ENCODE data around the gene USPL1.
"Not testable (repeated sequence)": the region's sequence is repeated elsewhere in the genome, so short reads cannot be mapped to it uniquely, and the experiment has no call there.

USPL1 gene

DNA sequence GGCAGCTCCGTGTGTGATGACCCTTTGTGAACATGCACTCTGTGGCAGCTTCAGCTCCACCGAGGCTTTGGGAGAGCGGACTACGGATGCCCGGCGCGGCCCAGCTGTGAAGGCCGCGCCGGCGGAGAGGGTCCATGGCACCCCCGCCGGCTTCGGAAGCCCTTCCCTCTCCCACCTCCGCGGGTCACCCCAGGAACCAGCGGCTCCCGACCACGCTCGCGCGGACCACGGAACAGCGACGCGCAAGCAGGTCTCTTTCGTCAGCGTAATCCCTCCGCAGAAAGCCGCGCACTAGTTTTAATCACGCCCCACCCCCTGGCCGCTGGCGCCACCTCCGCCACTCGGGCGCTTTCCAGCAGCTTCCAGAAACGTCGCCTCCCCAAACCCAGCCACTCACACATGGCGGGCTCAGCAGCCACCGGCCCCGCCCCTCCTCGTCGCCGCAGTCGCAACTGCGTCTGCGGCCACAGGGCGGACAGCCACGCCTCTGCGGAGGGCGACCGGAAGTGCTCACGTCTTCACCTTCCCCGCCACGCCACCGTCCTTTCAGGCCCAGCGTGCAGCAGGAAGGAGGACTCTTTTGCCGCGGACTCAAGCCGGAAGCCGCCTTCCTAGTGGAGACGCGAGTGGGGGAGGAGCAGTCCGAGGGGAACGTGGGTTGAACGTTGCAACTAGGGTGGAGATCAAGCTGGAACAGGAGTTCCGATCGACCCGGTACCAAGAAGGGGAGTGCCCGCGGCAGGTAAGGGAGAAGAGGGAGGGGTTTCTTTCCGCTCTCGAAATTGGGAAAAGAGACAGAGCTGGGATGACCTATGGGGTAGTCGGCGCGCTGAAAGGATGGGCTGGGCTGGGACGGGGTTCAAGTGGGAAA is at the start of gene USPL1:
Gene USPL1 (plus strand): TSS at position 606 of the 871 bp plus-strand sequence. CDS start 3,221 bp downstream, outside the sequence.
- DNase-seq, result peak; percentile 98

DNA sequence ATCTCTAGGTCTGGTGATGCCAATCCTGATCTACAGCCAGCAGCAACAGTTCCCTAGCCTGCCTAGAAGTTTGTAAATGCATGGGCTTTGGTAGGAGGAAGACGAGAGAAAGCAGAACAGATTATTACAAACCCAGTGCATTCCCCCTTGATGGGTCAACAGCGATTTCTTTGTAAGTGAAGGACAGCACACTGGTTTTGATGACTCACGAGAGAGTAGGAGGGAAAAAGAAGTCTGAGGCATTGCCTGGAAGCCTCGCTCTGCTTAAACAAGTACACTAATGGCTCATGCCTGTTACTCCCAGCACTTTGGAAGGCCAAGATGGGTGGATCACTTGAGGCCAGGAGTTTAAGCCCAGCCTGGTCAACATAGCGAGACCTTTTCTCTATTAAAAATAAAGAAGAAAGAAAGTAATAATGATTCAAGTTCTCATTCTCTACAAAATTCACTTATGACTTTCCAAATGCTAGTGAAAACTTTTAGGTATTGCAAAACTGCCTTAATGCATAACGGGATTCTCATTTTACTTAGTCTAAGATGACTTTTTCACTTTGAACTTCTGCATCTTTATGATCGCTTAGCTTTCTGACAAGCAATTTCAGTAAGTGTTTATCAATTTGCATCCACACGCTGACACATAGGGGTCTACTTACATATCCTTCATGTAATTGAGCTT is 47.7 kb upstream of the USPL1 start:
- no peak for DNase-seq

DNA sequence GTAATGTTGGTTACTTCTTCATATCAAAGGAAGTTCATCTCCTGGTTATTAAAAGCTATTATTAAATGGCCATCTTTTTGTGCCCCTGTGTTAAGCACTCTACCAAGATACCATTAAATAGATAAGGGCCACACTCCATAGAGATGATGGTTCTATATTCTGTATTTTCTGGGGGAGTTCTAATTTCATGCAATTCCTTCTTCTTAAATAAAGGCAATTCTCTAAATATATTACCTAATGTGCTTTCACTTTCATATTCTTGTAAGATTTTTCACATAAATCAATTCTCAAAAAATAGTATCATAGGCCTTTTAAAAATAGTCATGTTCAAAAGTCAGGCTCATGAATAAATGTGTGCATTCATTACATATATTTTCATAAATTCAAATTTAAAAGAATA is 47.0 kb upstream of the USPL1 start:
- no peak for DNase-seq

DNA sequence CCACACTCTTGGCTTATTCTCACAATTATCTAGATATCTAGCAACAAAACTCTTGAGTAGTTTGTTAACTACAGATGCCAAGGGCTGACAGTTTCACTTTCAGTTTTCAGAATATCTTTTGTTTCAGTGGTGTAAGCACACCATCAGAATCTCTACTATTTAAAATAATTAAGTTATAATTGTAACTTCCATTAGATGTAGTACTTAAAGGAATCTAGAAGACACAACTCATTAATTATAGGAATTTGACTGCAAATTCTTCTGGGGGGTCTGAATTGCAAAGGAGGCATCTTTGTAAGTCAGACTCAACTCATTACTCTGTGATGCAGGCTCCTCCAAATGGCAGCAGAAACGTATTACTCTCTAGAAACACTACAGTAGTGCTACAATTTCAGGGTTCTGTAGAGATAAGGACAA is 44.9 kb upstream of the USPL1 start:
- no peak for DNase-seq

DNA sequence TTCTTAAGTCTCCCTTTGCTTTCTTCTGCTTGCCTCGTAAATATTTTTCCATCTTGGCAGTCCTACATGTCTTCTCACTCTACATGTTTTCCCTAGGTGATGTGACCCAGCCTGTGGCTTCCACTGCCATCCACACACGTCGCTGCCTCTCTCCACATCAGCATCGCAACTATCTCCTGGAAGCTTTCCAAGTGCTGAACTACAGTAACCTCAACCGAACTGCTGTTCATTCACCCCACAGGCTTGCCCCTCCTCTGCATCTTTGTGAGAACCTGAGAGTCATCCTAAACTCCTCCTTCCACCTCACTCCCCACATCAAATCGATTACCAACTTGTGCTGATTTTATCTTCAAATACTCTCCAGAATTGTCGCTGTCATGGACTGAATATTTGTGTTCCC is 41.2 kb upstream of the USPL1 start:
- peak; percentile 23 for DNase-seq

DNA sequence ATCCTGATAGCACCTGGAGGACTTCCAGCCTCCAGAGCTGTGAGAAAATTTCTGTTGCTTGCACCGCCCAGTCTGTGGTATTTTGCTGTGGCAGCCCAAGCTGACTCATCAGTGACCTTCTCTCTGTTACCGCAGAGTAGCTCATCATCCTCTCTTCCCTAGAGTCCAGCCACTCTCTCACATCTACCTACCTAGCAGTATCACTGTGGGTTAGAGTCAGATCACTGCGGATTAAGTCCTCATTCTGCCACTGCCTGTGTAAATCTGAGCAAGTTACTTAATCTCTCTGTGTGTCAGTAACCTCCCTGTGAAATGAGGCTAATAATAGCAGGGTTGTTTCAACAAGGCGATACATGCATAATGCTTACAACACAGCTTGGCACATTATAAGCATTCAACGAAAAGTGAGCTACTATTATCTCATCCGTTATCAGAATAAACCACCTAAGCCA is 40.3 kb upstream of the USPL1 start:
- DNase-seq, result peak; percentile 10

DNA sequence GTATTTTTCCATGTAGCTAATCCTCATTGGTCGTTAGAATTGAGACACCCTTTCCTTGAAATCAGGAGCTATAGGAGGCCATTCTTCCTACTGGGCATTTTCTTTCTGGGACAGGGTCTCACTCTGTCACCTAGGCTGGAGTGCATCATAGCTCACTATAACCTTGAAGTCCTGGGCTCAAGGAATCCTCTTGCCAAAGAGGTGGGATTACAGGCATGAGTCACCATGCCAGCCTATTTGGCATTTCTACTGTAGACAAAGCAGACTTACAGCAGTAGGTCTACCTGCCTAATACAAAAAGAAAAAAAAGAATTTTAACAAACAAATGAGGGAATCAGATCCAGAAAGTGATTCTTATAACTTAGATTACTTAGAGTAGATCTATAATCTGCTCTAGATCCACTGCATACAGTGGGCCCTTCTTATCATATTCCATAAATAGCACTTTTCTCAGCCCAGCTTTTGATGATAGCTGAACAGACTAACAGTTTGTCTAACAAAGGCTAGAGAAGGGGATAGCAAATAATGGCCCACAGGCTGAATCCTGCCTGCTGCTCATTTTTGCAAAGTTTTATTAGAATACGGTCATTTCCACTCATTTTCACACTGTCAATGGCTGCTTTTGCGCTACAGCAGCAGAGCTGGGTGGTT is 36.7 kb upstream of the USPL1 start:
- DNase-seq, result no peak

DNA sequence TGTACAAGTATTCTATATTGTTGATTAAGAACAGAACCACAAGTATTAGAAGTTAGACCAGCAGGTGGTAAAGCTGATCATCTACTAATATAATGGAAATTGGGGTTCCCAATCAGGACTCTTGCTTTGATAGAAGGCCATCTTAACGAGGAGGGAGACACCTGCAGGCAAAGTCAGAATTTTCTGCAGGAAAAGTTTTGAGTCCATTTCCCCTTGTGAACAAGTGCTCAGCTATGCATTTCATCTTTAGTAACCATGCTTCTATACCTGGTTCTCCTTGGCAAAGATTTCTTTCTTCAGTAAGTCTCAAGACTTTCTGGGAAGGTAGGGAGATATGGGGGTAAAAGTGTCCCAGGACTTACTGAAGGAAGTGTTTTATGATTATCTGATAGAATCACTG is 36.1 kb upstream of the USPL1 start:
- DNase-seq, result no peak

DNA sequence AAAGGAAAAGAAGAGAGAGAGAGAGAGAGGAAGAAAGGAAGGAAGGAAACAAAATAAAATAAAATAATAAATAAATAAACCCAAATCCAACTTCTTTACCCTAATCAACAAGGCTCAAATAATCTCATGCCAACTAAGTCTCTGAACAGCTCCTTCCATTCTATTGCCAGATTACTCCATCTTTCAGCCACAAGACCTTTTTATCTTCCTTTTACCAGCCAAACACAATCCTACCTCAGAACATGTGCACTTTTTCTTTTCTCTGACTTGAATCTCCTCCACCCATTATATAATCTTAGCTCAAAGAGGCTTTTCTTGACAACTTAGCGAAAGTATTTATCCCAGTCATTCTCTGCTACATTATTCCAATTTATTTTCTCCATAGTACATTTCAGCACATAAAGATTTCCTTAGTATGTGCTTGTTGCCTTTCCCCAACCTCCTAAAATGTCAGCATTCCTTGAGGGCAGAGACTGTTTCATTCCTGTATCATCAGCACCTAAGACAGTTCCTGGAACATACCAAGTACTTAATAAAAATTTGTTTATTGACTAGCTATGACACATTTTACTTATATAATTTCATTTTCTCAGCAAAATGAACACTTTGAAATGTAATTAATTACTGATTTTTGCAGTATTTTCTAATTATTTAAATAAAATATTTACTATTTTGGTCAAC is 33.5 kb upstream of the USPL1 start:
- DNase-seq, result no peak

DNA sequence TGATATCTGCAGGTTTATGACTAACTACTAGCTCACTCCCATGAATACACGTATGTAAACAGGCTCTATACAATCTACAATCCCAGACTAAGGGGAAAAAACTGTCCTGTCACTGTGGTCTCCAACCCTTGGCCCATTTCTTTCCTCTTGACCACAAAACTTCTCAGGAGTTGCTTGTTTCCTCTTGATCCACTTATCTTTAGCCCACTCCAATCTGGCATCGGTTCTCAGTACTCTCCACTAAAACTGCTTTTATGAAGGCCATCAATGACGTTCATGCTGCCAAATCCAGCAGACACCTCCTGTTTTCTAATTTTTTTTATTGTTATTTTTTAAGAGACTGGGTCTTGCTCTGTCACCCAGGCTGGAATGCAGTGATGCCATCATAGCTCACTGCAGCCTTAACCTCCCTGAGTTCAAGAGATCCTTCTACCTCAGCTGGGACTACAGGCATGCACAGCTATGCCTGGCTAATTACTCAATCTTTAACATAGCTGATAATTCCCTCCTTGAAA is 31.9 kb upstream of the USPL1 start:
- no peak for DNase-seq

DNA sequence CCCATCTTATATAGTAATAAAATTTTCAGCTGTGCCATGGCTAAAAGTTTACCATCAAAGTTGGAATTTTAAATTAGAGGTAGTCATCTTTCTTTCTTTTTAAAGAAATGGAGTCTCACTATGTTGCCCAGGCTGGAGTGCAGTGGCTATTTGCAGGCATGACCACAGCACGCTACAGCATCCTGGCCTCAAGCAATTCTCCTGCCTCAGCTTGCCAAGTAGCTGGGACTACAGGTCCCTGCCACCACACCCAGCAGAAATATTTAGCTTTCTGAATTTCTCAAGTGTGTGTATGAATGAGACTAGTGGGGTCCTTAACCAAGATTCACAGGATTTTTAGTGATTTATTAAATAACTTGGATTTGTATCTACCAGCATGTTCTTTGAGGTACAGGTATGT is 30.5 kb upstream of the USPL1 start:
- DNase-seq, result no peak

DNA sequence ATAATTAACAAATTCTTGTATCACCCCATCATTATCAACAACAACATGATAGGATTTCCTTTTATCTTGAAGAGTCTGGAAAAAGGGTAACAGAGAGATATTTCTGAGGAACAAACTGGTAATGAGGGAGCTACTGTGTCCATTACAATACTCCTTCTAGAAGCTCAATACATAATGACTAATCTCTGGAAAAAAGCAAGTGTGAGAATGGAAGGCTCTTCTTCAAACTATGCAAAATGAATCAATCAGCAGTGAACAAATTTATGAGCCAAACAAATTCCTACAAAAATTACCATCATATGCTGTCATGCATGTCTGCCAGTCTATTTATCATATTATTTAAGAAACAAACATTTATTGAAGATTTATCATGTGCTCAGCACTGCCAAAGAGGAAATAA is 30.0 kb upstream of the USPL1 start:
- no peak for DNase-seq

DNA sequence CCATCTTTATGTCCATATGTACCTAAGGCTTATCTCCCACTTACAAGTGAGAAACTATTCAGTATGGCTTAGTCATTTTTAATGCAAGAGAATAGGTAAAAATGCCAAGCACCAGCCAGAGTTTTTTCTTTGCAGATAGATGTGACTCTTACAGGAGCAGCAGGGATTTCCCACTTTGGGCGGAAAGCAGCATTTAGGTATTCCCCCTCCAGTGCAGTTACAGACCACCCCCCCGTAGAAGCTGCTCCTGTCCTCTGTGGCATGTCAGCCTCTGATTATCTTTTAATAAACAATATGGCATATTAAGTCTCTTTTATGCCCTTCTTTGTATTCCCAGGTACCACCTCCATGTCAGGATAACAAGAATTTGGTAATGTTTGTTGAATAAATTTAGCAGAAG is 24.7 kb upstream of the USPL1 start:
- no peak for DNase-seq

DNA sequence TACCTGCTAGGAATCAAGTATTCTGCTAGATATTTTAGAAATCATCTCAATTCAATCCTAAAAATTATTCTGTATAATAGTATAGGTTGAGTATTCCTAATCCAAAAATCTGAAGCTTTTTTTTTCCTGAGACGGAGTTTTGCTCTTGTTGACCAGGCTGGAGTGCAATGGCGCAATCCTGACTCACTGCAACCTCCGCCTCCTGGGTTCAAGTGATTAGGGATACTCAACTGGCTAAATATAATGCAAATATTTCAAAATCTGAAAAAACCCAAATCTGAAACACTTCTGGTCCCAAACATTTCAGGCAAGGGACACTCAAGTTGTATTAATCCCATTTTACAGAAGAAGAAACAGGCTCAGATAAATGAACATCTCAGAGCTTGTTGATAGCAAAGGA is 17.2 kb upstream of the USPL1 start:
- DNase-seq, result no peak

DNA sequence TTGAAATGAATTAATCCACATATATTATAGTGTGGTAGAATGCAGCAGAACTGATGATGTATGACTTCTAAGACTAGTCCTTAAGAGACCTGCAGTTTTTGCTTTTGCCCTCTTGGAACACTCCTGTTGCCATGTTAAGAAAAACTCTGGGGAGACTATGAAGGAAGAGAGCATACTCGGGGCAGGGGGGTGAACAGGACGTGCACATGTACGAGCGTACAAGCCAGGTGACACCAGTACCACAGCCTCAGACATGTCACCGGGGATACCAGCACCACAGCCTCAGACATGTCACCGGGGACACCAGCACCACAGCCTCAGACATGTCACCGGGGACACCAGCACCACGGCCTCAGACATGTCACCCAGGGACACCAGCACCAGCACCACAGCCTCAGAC is 15.9 kb upstream of the USPL1 start:
- DNase-seq, result no peak

DNA sequence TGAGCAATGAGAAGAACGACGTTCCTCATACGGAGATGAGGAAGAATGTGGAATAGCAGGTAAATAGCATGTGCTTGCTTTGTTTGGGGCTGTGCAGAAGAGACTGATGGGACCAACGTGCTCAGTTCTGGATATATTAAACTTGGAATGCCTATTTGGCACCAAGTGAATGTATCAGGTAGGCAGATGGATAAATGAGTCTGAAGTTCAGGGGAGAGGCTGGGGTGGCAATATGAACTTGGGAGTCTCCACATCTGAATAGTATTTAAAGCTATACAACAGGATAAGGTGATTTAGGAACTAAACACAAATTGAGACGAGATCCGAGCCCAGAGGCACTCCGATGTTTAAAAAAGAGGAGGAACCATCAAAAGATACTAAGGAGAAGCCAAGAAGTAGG is 12.7 kb upstream of the USPL1 start:
- DNase-seq, result no peak

DNA sequence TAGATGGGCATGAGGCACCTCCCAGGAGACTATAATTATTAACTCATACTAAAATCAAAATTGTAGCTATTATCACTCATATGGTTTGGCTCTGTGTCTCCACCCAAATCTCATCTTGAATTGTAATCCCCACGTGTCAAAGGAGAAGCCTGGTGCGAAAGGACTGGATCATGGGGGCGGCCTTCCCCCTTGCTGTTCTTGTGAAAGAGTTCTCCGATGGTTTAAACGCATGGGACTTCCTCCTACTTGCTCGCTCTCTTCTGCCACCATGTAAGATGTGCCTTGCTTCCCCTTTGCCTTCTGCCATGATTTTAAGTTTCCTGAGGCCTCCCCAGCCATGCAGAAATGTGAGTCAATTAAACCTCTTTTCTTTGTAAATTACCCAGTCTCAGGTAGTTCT is 10.5 kb upstream of the USPL1 start:
- not testable (repeated sequence) for DNase-seq

DNA sequence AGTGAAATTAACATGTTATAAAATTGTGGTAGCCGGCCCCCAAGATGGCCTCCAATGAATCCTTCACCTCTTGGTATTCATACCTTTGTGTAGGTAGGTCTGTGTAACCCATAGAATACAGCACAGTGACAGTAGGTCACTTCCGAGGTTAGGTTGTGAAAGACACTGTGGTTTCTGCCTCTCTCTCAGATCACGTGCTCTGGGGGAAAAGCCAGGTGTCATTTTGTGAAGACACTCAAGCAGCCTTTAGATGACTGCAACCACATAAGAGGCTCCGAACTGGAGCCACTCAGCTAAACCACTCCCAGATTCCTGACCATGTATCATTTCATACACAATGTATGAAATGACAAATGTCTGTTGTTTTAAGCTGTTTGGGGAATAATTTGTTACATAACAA is 9.8 kb upstream of the USPL1 start:
- DNase-seq, result peak; percentile 47

DNA sequence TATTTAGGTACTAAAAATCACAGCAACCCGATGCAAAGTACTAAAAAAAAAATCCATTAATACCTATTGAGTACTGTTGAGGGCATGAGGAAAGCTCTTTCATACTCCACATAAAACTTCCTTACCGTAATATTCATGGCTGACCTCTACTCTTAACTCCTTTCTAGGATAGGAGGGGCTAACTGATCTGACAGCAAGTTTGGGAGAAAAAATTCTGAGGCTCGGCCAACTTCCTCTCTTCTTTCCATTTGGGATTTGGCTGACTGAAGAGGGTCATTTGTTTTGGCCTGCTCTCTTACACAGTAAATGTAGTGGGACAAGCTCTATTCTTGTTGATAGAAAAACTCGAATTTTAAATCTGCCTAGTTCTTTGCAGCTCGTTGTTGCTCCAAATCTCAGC is 9.4 kb upstream of the USPL1 start:
- no peak for DNase-seq

DNA sequence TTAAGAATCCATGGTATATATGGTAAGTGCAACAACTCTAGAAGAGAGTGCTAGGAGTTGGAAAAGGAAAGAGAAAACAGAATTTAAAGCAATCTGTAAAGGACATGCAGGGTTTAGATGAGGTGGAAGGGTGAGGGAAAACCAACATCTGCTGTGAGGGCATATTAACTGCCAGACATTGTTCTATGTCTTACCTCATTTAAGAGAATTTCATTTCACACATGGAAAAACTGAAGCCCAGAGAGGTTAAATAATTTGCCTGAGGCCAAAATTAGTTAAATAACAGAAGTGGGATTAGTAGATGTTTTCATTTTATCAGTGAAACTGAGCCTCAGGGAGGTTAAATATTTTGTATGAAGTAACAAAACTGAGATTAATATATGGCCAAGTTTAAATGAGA is 7.4 kb upstream of the USPL1 start:
- no peak for DNase-seq

DNA sequence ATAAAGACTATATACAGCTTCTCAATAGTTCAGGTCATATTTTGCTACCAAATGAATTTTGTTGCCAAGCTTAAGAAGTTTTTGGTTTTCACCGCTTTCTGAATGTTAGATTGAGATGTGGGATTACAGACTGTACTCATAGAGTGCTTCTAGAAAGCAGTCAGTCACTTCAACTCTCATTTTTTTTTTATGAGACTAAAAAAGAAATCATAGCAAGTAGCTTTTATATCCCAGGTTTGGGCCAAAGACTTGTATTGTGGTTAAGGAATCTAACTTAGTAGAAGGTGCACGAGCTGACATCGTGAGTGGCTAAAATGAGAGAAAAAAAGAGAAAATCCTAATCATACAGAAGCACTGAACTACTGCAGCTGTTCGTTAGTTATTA is 2.2 kb upstream of the USPL1 start:
- DNase-seq, result no peak

DNA sequence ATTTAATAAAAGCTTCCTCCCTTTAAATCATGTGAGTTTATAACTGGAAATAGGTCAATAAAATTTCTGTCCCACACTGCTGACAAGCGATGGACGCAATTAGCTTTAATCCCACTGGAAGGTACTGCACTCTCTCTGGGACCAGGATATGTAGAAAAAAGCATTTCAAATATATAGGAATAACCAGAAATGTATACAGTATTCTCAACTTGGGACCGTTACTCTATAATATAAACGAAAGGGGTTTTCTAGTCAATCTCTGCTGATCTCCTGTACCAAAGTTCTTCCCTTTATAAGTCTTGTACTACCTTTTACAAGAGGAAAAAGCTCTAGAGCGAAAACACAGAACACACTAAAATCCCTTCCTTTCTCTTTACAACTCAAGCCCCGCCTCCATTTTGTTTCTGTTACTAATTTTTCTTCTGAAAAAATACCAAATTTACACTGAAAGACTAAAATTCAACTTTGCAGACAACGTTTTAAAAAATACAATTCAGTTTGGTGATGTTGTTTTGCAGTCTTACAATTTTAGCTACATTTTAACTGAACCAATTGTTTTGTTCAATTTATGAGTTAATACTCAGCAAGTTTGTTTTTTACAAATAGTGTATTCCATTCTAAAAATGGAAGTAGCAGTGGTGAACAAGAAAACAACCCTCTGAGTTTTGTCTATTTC is 1.7 kb upstream of the USPL1 start:
- no peak for DNase-seq

DNA sequence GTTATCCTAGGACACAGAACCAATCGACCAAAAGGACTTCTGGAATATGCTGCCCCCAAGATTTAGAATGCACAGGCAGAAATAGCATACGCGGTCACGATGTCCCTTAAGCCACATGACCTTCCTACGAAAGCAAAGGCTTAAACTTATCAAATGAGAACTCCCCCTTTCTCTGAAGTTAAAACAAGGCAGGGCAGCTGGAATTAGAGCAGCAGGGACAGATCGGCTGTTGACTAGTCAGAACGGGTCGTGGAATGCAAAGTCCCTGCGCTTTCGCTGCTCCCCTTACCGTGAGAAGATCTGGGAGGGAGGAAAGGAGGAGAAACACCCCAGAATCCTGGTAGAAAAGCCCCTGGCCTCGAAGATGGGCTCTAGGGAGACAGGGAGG is 799 bp upstream of the USPL1 start:
- DNase-seq, result no peak
